H1 (cell line): Measurements from ENCODE around the gene TRAPPC5. TPM values are rescaled to one million over a fixed set of nuclear protein-coding genes. Genes with fewer than 3 reads are reported as not detected.

Source experiments
- CREB1 ChIP-seq: IDR thresholded peaks from 2 replicates; pipeline ENCODE4 v1.6.1; 2012; ENCODE audit warnings: inconsistent platforms
- EGR1 ChIP-seq: IDR thresholded peaks from 2 replicates; pipeline ENCODE4 v1.6.1; 2011; ENCODE audit warnings: low read depth, low read length, borderline replicate concordance
- EZH2 ChIP-seq: fragments of 200-600 bp; sonication (generic); IDR thresholded peaks from 2 replicates; pipeline ENCODE4 v1.7.1; 2012; ENCODE audit warnings: low read depth, mild to moderate bottlenecking, moderate library complexity, low read length, inconsistent platforms; ENCODE audit not compliant: severe bottlenecking
- HDAC6 ChIP-seq: IDR thresholded peaks from one replicate; pipeline ENCODE4 v1.7.1; 2012; ENCODE audit warnings: low read depth, mild to moderate bottlenecking, inconsistent platforms, low read length, moderate library complexity
- SP4 ChIP-seq: IDR thresholded peaks from 2 replicates; pipeline ENCODE4 v1.6.1; 2012; ENCODE audit warnings: low read length, inconsistent platforms
- TBP ChIP-seq: IDR thresholded peaks from 2 replicates; pipeline ENCODE4 v1.6.1; 2011; ENCODE audit warnings: low read depth, low read length, improper control_type of control experiment
- polyA plus RNA-seq, 7 experiments: library from polyadenylated mRNA; depleted of rRNA in 3 of 7; stranded (reverse) in 5 of 7; unstranded in 2 of 7; fragments of >200 nt in 5 of 7; fragments of 200-250 nt in 2 of 7; gene quantifications; 1 replicate in 5 of 7; 2 replicates in 1 of 7; 4 replicates in 1 of 7; pipeline versions ENCODE4 v1.2.1 to v1.2.3, GENCODE V29; 2011 to 2013; ENCODE audit warnings: missing spikeins in 2 of 7, mixed read lengths in 2 of 7
- total RNA-seq: library from RNA; stranded (reverse); fragmentation: NEBNext Ultra II Directional; extraction: Animal tissue kit (Norgen Biotek cat#: 25700); gene quantifications from 2 replicates; pipeline ENCODE4 v1.2.1, GENCODE V29; 2021
- TF ChIP-seq, protein P1 (sequence below): IDR thresholded peaks from 2 replicates; pipeline ENCODE4 v1.6.1; 2011; ENCODE audit warnings: low read depth, mild to moderate bottlenecking, low read length; ENCODE audit not compliant: insufficient read depth

Gene TRAPPC5
- total and polyA plus RNA-seq, 2 of the 8 experiments (the other 6 are each of a cell fraction or from before 2014, with no cell fraction given) = 109 to 120 TPM

DNA sequence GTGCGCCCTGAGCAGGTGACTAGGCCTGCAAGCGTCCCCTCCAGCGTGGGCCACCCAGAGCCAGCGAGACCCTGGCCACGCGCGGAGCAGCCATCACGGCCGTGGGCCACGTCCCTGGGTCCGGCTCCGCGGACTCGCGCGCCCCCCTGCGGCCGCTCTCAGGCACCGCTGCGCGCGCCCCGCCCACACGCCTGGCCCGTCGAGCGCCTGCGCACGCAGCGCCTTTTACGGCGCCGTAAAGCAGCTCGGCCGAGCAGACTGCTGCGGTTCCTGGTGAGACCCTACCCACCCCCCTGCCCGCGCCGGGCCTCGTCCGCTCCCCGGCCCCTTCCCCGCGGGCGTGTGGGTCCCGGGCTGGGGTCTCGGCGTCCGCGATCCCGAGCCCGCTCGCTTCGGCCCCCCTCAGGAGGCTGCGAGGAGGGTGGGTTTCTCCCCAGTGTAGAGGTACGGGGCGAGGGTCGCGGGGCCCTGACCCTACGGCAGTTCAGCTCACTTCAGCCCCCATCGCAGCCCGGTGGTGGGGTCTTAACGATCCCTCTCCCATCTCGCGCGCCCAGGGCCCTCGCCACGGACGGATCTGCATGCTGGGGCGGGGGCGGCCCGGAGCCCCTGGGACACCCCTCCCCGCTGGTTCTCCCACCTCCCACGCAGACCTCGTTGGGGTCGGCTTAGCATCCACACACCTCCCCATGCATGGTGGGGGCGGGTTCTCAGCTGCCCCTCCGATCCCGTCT, at the start of gene TRAPPC5 (continued):
- TF ChIP-seq TBP (peak; percentile 19; the same call in 1 of the 2 replicates), EGR1 (peak; percentile 79), SP4 (no peak), EZH2 (no peak), CREB1 (peak; percentile 37; the same call in 1 of the 2 replicates), HDAC6 (no peak)
- TF ChIP-seq, protein P1, sequence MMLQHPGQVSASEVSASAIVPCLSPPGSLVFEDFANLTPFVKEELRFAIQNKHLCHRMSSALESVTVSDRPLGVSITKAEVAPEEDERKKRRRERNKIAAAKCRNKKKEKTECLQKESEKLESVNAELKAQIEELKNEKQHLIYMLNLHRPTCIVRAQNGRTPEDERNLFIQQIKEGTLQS = peak; percentile 75; the same call in 1 of the 2 replicates
